ENCODE measurements around the gene IGF2.
"Not testable (repeated sequence)": the region's sequence is repeated elsewhere in the genome, so short reads cannot be mapped to it uniquely, and the experiment has no call there.

IGF2 gene

DNA sequence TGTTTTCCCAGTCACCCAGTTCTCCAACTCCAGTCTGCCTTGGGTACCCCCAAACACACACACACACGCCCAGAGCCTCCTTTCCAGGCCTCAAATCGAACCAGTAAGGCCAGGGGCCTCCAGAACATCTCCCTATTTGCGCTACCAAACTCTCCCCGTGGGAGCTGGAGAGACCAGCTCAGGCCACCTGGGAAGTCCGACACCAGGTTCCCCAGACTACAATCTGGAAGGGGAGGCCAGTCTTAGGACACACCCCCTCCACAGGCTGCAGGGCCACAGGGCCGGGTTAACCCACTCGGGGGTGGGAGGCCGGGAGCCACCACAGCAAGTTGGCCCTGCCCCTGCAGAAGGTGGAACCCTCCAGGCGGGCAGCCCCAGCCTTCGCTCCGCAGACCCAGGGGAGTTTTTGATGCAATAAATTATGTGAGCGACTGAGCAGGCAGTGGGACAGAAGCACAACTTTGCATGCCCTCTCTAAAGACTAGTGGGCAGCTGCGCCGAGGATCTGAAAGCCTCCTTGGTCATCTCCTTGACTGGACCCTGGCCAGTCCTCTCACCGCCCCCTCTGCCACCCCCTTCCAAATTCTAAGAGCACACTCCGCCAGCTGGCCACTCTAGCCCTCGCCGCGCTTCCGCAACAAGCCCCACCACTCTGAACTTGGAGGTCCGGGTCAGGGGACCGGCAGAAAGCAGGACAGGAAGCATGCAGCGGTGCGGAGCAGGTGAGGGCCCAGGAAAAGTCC lies 2.8 kb downstream of the IGF2 start:
- no peak for DNase-seq

GRCh38 chr11:2135648-2136201 lies 3.5 kb downstream of the IGF2 start:
- DNase-seq: no peak

GRCh38 chr11:2135018-2135569 lies 4.1 kb downstream of the IGF2 start:
- no peak for DNase-seq

- no peak for DNase-seq
These were observed 4.9 kb downstream of the IGF2 start for GRCh38 chr11:2134022-2135010.

DNA sequence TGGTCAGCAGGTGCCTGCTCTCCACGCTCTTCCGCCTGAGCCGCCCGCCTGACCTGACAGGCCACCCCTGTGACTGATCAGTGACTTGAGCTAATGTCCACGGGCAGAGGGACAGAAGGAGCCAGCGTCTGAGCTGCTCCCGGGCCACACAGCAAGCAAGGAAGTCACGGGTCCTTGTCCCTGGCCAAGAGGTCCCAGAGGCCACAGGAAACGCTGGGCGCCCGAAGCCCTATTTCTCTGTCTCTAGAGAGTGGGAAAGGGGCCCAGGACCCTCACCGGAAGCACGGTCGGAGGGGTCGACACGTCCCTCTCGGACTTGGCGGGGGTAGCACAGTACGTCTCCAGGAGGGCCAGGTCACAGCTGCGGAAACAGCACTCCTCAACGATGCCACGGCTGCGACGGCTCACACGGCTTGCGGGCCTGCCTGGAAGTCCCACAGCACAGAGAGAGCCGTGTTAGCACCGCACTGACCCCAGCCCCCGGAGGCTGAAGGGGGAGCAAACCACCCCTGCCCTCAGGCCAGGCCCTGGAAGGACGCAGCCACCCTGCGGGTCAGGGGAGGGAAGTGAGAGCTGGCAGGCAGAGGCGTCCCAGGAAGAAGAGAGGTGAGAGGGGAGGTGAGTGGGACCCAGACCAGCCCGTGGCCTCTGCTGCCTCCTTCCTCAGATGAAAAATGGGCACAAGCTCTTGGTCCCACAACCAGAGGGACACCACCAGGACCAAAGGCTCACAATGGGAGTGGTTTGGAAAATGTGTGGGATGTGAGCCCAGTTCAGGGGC lies 5.8 kb downstream of the IGF2 start:
- no peak for DNase-seq

GRCh38 chr11:2132874-2133240 lies 6.3 kb downstream of the IGF2 start:
- no peak for DNase-seq

DNA sequence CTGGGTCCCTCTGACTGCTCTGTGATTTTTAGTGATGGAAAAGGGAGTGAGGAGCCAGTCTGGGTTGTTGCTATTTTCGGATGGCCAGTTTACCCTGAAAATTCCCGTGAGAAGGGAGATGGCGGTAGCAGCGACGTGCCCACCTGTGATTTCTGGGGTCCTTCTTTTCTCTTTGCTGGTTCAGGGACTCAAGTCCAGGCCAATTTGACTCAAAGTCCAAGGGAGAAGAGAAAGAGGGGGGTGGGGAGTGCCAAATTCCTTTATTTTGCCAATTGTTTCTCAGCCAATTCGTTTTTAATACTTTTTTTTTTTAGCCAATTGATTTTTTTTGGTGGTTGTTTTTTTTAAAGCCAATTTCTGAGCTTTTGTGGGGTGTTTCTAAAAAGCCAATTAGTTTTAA lies 6.9 kb downstream of the IGF2 start:
- no peak for DNase-seq

- DNase-seq: no peak
These were observed 7.6 kb downstream of the IGF2 start for GRCh38 chr11:2131371-2132236.

DNA sequence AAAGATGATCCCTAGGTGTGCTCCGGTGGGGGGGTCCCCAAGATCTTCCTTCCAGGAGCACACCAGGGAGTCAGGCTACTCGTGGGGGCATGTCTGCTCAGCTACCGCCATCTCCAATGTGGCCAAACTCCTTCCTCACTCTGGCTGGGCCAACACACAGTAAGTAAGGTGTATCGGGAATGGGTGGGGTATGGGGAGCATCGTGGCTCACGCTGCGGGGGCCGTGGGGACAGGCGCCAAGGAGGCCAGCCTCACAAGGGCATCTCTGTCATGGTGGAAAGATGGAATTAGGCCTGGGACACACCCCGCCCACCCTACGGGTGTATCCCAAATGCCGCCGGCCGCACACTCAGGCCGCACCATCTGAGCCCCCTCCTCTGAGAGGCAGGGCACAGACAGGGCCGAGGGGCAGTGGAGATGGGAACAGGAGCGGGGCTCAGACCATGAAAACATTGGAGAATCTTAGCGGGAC lies 8.3 kb downstream of the IGF2 start:
- DNase-seq: no peak

GRCh38 chr11:2129699-2130366 lies 9.4 kb downstream of the IGF2 start:
- no peak for DNase-seq

GRCh38 chr11:2129308-2129698 lies 9.9 kb downstream of the IGF2 start:
- DNase-seq: no peak

- DNase-seq: no peak
These were observed 10.5 kb downstream of the IGF2 start for GRCh38 chr11:2128511-2129307.

- DNase-seq: no peak
These were observed 11.1 kb downstream of the IGF2 start for GRCh38 chr11:2128130-2128510.

- no peak for DNase-seq
These were observed 11.6 kb downstream of the IGF2 start for GRCh38 chr11:2127482-2128129.

- no peak for DNase-seq
These were observed 12.6 kb downstream of the IGF2 start for GRCh38 chr11:2126520-2127085.

DNA sequence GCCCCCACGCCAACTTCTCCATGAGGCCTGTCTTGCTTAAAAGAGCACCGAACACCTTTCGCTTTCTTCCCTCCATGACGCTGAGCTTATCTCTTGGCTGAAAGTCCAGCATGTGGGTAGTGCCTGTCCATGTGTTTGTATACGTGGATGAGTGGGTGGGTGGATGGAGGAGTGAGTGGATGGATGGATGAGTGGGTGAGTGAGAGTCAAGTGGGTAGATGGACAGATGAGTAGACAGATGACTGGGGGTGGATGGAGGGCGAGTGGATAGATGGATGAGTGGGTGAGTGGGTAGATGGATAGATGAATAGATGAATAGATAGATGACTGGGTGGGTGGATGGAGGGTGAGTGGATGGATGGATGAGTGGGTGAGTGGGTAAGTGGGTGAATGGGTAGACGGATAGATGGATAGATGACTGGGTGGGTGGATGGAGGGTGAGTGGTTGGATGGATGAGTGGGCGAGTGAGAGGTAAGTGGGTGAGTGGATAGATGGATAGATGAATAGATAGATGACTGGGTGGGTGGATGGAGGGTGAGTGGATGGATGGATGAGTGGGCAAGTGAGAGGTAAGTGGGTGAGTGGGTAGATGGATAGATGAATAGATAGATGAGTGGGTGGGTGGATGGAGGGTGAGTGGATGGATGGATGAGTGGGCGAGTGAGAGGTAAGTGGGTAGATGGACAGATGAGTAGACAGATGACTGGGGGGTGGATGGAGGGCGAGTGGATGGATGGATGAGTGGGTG lies 14.3 kb downstream of the IGF2 start:
- not testable (repeated sequence) for DNase-seq

GRCh38 chr11:2123628-2123960 lies 15.6 kb downstream of the IGF2 start:
- no peak for DNase-seq

GRCh38 chr11:2122907-2123627 lies 16.1 kb downstream of the IGF2 start:
- no peak for DNase-seq
